GM19328 (cell line): ENCODE measurements around the gene SRRM3.
"Not testable (repeated sequence)": the region's sequence is repeated elsewhere in the genome, so short reads cannot be mapped to it uniquely, and the experiment has no call there.

ENCODE experiments used
- ATAC-seq: cut with Tn5 transposase; IDR thresholded peaks from one replicate; pipeline ENCODE4 v1.9.1; 2021; ENCODE audit warnings: mild to moderate bottlenecking, moderate library complexity; ENCODE audit not compliant: unreplicated experiment

SRRM3 gene, protein sequence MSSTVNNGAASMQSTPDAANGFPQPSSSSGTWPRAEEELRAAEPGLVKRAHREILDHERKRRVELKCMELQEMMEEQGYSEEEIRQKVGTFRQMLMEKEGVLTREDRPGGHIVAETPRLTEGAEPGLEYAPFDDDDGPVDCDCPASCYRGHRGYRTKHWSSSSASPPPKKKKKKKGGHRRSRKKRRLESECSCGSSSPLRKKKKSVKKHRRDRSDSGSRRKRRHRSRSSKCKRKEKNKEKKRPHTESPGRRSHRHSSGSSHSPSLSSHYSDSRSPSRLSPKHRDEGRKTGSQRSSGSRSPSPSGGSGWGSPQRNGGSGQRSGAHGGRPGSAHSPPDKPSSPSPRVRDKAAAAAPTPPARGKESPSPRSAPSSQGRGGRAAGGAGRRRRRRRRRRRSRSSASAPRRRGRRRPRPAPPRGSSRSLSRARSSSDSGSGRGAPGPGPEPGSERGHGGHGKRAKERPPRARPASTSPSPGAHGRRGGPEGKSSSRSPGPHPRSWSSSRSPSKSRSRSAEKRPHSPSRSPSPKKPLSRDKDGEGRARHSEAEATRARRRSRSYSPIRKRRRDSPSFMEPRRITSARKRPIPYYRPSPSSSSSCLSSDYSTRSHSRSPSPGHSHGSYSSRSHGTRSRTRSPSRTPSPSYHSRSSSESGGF

DNA sequence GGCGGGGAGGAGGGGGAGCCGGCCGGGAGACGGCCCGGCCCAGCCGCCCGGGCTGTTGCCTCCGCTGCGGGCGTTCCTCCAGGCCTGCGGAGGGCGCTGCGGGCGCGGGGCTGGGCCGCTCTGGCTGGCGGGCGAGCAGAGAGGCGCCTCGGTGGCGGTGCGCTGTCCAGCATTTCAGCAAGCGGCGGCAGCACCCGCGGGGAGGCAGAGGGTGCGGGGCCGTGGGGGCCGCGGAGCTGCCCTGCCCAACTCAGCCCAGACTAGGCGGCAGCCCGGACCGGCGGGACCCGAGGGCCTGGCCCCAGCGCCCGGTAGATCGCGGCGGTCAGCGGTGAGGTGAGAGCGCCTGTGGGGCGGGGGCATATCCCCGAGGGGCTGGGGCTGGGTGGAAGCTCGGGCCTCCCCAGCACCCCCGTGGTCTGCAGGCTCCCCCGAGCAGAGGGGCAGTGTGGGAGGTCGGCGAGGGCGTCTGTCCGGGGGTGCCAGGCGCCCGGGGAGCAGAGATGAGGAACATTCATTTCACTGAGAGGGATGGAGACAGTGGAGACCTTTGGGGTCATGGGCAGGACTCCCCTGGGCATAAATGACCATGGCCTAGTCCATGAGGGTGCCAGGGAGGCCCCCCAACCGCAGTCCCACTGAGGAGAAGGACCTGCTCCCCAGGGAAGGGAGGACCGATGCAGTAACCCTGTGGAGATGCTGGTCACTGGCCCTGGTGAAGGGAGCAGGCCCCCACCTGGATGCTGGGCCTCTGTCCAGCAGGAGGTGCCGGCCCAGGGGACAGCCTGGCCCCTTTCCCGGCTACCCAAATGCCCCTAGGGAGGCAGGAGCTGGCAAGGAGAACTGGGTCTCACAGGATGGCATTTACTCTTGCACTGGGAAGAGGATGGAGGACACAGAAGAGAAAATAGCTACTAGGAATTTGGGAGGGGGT, at the start of gene SRRM3:
TSS of gene SRRM3 (plus strand) at position 165 of the 934 bp plus-strand sequence. CDS start 33,171 bp downstream, outside the sequence.
- peak; percentile 47 for ATAC-seq

DNA sequence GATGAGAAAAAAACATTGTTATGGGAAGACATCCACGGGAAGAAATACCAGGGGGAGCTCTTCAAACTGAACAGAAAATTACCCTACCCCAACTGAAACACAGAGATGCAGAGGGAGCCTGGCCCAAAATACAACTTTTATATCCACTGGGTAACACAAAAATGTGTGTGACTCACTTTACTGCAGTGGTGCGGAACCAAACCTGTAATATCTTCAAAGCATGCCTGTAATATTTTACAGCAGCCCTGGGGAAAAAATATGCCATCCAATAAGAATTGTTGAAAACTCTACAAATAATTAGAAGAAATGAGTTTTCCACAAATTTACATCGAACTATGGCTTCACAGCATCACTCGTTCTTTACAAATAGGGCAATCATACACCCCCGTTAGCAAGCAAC, 49.8 kb upstream of the SRRM3 start:
- ATAC-seq = no peak

DNA sequence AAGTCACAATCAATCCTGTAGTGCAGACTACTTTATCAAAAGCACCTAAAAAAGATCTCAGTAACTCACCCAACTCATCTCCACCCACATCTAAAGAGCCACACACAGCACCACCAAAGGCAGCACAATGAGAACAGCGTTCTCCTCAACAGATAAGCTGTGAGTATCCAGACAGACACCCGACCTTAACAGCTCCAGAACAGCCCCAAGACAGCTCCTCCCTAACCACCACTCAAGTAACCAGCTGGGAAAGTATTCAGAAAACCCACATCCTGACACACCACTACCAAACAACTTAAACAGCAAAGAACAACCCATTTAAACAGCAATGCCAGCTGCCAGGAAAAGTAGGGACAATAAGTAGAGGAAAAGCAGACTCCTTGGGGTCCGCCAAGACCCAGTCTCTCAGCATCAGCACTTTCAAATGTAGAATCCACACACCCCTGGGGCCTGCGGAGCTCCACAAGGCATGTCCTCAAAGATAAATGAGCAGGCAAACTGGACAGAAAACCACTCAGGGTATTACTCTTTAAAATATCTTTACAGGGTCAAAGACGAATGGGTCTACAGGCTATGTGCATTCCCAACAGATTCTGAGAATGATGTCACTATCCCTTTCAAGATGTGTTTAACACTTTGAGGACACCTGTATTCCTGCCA, 48.0 kb upstream of the SRRM3 start:
- ATAC-seq = not testable (repeated sequence)

DNA sequence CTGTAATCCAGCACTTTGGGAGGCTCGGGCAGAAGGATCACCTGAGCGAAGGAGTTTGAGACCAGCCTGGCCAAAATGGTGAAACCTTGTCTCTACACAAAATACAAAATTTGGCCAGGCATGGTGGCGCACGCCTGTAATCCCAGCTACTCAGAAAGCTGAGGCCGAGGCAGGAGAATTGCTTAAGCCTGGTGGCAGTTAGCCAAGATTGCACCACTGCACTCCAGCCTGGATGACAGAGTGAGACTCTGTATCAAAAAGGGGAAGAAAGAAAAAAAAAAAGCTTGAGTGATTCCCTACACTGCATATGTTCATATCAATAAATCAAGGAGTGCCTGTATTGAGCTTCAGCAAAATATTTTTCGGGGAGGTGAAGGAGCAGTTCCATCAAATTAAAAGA, 45.8 kb upstream of the SRRM3 start:
- ATAC-seq = no peak

DNA sequence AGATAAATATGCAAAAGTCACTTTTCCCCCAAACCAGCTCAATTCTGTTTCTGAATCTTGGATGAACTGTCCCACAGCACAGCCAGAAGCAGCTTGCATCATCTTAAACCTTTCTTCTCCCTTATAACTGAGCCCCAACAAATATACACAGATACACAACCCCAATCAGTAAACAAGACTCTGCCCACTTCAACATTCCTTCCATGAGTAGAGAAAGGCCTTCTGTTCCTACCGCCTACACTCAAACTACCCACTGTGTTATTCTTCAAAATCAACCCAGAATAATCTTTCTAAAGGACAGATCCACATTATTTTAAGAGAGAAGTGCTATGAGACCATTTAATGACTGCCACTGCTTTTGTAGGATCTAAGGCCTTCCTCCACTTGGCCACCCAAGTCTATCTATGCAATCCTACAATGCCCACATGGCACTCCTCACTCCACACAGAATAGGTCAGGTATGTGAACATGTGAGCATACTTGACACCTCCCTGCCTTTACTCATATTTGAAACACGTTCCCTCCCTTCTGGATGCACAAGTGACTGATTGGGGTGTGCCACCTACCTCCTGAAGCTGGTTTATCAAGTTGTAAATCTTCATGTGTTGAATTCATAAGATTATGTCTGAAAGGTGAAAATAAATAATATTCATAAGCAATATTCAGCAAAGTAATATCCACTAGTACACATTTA, 44.6 kb upstream of the SRRM3 start:
- ATAC-seq = not testable (repeated sequence)

DNA sequence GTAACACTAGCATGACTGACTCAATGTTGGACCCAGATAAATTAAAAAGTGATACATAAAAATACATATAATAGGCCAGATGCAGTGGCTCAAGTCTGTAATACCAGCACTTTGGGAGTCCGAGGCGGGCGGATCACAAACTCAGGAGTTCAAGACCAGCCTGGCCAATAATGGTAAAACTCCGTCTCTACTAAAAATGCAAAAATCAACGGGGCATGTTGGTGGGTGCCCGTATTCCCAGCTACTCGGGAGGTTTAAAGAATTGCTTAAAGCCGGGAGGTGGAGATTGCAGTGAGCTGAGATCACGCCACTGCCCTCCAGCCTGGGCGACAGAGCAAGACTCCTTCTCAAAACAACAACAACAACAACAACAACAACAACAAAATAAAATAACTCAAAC, 43.3 kb upstream of the SRRM3 start:
- ATAC-seq = not testable (repeated sequence)

DNA sequence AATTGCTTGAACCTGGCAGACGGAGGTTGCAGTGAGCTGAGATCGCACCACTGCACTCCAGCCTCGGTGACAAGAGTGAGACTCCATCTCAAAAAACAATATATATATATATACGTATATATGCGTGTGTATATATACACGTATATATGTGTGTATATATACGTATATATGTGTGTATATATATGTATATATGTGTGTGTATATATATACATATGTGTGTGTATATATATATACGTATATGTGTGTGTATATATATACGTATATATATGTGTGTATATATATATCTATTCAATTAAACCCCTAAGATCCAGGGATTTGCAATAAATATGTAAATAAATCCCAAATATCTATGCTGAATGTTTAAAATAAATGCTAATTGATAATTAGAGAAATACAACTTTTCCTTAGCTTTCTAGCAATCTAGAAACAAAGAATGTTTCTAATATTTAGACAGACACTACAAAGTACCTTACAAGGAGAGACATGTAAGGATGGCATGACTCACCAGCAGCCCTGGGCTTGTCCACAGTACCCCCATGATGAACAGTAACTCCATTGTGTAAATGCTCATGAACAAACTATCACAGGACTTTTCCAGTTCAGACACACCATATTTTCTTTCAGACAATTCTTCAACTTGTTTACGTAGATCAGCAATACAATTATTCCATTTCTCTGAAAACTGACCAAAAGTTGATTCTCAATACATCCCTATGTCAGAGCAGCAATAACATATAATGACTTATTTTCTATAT, 39.1 kb upstream of the SRRM3 start:
- ATAC-seq = not testable (repeated sequence)

DNA sequence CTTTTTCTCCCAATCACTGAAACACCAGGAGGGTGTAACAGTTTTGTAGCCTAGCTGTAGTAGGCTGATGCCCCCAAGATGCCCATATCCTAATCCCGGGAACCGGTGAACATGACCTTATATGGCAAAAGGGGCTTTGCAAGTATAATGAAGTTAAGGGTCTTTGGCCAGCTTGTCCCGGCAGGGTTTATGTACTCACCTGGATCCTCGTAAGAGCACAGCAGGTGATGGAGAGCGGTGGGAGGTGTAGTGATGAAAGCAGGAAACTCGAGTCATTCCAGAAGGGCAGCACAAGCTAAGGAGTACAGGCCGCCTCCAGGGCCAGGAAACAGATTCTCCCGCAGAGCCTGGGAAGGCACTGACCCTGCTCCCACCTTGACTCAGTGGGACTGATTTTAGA, 37.9 kb upstream of the SRRM3 start:
- not testable (repeated sequence) for ATAC-seq

DNA sequence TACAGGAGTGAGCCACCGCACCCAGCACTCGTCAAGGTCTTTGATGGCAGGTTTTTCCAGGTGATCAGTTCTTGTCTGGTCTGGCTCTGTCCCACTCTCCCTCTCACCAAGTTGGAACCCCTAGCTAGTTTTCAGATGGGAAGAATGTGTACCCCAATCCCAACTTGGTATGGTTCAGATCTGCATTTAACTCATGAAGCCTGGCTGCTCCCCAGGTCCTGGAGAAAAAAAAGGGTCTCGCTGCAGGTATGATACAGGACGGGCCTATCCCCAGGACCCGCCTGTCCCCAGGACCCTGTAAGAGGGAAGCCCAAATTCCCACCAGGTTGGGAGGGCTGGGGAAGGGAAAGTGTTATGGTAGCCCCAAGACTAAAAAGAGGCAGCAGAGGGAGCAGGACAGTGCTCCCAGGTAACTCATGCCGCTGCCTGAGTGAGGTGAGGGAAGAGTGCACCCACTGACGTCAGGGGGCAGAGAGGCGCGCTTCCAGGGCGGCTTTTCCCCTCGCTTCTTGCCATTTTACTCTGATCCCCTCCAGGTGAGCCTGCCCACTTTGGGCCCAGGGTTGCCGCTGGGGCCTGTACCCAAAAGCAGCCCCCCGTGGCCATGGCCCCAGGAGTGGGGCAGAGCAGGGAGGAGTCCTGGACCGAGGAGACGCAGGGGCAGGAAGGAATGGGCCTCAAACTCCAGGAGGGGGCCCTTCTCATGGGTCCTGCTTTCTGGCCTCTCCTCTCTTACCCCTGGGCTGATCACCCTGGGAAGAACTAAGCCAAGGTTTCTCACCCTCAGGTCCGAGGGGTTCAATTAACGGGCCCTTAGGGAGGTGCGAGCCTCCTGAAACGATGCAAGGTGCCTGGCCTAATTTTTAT, 36.4 kb upstream of the SRRM3 start:
- no peak for ATAC-seq

DNA sequence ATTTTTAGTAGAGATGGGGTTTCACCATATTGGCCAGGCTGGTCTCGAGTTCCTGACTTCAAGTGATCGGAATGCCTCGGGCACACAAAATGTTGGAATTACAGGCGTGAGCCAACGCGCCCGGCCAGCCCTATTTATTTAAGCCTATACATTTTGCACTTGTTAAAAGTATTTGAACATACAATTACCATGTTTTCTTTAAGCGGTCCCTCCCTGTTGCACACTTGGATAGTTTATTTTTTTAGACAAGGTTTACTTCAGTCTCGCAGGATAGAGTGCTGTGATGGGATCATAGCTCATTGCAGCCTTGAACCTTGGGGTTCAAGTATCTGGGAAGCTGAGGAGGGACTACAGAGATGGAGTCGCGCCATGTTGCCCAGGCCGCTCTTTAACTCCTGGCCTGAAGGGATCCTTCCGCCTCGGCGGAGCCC, 35.7 kb upstream of the SRRM3 start:
- ATAC-seq = no peak

DNA sequence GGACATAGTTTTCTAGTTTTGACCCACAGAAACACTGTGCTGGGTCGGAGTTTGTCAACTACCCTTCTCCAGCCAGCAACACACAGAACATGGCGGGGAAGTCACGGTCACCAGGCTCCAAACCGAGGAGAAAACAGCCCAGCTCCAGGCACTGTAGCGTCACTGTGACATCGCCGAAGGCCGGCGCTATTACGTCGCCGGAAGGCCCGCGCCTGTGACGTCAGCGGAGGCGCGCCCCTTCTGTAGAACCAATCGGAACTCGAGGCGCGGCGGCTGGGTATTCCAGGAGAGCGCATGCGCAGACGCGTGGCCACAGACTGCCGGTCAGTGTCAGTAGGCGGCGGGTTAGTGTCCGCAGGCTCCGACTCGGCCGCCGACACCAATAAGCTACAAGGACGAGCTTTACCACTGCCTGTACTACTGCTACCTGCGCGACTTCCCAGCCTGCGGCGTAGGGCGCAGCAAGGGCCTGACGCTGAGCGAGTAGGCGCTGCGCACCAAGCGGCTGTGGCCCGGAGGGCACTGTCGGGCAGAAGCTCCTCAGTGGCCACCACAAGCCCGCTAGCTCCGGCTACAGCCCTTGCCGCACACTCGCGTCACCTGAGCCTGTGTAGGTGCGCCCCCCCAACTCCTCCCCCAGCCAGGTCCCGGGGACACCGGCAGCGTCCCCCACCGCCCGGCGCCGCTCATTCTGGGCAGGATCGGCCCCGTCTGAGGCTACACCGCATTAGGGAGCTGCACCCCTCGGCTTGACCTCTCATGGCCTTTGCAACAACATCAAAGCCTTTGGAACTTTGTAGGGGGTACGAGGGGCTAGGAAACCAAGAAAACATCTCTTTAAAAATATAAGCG, 35.1 kb upstream of the SRRM3 start:
- ATAC-seq = no peak

DNA sequence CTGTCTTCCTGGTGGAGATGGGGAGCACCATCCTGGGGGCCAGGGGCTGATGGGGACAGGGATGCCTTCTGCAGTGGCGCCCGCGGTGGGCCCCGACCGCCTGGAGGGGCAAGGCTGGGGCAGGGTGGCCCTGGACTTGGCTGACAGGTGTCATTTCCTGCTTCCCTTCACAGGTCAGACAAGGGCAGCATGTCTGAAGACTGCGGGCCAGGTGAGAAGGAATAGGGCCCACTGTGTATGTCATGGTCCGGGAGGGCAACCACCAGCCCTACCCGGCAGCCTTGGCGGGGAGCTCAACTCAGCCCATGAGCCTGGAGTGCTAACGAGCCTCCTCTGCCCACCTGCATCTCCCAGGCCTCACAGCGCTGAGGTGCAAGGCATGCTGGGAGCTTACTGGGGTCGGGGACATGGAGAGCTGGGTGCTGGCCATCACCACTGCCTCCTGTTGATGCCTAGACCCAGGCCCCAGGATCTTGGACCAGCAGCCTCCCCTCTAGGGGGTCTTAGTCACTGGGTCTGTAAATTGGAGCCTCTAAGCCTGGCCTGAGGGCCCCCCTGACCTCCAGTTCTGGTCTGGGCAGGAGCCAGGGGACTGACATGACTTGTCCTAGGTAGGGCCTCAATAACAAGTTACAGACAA, 28.0 kb upstream of the SRRM3 start:
- ATAC-seq = no peak

DNA sequence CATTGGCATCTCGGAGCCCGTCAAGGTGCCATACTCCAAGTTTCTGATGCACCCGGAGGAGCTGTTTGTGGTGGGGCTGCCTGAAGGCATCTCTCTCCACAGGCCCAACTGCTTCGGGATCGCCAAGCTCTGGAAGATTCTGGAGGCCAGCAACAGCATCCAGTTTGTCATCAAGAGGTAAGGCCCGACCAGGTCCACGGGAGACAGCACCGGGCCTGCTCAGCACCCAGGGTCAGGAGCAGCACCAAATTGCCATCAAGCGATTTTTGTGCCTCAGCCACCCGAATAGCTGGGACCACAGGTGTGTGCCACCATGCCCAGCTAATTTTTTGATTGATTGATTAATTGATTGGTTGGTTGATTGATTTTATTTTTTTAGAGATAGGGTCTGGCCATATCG, 24.7 kb upstream of the SRRM3 start:
- ATAC-seq = not testable (repeated sequence)

DNA sequence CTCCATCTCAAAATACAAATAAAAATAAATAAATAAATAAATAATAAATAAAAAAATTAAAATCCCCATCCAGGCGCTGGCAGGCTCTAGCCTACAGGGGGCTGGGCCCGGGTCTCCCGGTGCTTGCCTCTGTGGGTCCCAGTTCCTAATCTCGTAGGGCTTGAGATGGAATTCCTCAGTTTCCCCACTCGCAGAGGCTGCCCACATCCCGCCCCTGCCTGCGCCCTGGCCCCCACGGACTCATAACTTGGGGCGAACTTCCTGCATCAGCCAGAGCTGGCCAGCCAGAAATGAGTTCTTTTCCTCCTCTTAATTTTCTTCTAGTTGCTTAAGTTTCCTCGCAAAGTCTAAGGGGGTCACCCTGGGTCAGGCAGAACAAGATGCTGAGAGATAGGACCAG, 22.0 kb upstream of the SRRM3 start:
- ATAC-seq = no peak

DNA sequence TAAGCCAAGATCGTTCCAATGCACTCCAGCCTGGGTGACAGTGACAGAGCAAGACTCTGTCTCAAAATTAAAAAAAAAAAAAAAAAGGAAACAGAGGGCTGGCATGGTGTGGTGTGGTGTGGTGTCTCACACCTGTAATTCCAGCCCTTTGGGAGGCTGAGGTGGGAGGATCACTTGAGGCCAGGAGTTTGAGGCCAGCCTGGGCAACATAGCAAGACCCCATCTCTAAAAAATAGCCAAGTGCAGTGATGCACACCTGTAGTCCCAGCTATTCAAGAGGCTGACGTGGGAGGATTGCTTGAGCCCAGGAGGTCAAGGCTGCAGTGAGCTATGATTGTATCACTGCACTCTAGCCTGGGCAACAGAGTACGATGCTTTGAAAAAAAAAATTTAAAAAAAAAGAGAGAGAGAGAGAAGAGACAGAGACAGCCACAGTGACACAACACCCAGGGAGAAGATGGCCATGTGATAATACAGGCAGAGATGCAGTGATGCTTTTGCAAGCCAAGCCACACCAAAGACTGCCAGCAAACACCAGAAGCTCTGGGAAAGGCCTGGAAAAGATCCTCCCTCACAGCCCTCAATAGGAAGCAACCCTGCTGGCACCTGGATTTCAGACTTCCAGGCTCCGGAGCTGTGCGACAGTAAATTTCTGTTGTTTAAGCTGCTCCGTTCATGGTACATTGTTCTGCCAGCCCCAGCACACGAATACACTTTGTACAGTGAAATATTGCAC, 19.3 kb upstream of the SRRM3 start:
- no peak for ATAC-seq

DNA sequence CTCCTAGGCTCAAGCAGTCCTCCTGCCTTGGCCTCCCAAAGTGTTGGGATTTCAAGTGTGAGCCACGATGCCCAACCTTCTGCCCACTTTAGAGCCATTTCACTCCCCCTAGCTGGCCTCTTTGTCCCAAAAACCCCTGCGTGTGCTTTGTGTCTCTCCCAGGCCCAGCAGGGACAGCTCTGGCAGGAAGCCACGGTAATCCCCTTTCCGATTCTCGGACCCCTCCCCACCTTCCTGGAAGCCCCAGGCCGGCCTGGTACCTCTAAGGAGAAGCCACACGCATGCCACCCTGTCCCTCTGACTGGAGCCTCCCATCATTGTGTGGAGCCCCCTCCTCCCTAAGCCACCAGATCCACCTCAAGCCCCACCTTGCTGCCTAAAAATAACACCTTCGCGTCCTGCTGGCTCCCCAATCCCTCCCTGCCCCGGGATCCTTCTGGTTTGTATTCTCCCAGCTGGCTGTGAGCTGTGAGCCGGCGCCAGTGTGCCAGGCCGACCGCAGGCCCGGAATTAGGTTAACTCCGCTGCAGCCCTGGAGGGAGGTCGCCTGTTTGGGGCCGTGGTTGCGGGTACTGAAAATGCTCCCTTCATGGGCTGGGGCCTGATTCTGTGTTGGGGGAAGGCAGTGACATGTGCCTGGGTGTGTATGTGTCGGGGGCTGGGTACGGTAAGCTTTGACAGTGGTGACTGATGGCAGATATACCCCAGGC, 16.4 kb upstream of the SRRM3 start:
- ATAC-seq = no peak
